ENCODE results near the gene RNASE4.

DNA sequence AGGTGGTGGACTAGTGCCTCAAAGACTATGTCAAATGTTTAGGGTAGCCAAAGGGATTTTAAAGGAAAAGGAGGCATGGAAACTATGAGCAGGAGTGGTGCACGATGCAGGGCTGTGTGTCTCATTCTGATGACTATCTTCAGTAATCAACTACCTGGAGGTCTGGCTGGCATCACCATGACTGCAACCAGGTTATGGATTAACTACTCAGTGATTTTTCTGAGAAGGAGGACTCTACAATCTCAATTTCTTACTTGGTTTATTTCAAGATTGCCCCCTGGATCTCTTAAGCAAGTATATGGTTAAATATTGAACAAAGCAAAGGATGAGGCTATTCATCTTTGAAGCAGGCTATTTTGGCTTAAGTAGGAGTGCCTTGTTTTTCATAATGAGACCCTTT lies 42.2 kb downstream of the RNASE4 start:
- no peak for TF ChIP-seq CTCF (IDR thresholded peaks at IDR 0.05; ENCODE audit: low read depth, low read length)
- no peak for TF ChIP-seq POLR2A (IDR thresholded peaks at IDR 0.05; ENCODE audit: extremely low read depth, insufficient read length)
- TF ChIP-seq, protein P1, sequence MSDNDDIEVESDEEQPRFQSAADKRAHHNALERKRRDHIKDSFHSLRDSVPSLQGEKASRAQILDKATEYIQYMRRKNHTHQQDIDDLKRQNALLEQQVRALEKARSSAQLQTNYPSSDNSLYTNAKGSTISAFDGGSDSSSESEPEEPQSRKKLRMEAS (IDR thresholded peaks at IDR 0.05; ENCODE audit: low read depth, low read length): no peak
